ENCODE measurements around the gene CCNL2. TPM values are rescaled to one million over a fixed set of nuclear protein-coding genes. Genes with fewer than 3 reads are reported as not detected.
A peak's percentile ranks its signal among the peaks of the same experiment; 100 is the strongest.
"Not testable (repeated sequence)": the region's sequence is repeated elsewhere in the genome, so short reads cannot be mapped to it uniquely, and the experiment has no call there.

CCNL2 gene
- total RNA-seq, result 10 to 100 TPM; 38.5 to 77.5 (median 47.7) TPM
- 100 to 1,000 TPM in 1 of 2 donors, 10 to 100 TPM in 1; 57.3 to 243 TPM for polyA plus RNA-seq
- long read RNA-seq, donor 1, transcript CCNL2-204 (6 exons, 3,082 nt), result major isoform, 13 of 69 reads
- long read RNA-seq, donor 1, transcript CCNL2-201 (11 exons, 2,305 nt), result minor isoform, 10 of 69 reads
- long read RNA-seq, donor 1, partial matches to known transcripts, result 11 of 69 reads
- long read RNA-seq, donor 1, other reads (novel, unspliced or antisense), result 30 of 69 reads
- long read RNA-seq, donor 2, transcript CCNL2-204 (6 exons, 3,082 nt), result major isoform, 9 of 59 reads
- long read RNA-seq, donor 2, transcript CCNL2-201 (11 exons, 2,305 nt), result minor isoform, 5 of 59 reads
- long read RNA-seq, donor 2, transcript CCNL2-202 (6 exons, 1,186 nt), result minor isoform, 8 of 59 reads
- long read RNA-seq, donor 2, partial matches to known transcripts, result 9 of 59 reads
- long read RNA-seq, donor 2, other reads (novel, unspliced or antisense), result 28 of 59 reads
- long read RNA-seq, donor 3, transcript CCNL2-204 (6 exons, 3,082 nt), result major isoform, 77 of 189 reads
- long read RNA-seq, donor 3, transcript CCNL2-206 (3 exons, 1,941 nt), result minor isoform, 6 of 189 reads
- long read RNA-seq, donor 3, transcript CCNL2-202 (6 exons, 1,186 nt), result minor isoform, 5 of 189 reads
- long read RNA-seq, donor 3, transcript CCNL2-201 (11 exons, 2,305 nt), result minor isoform, 16 of 189 reads
- long read RNA-seq, donor 3, partial matches to known transcripts, result 19 of 189 reads
- long read RNA-seq, donor 3, other reads (novel, unspliced or antisense), result 62 of 189 reads

DNA sequence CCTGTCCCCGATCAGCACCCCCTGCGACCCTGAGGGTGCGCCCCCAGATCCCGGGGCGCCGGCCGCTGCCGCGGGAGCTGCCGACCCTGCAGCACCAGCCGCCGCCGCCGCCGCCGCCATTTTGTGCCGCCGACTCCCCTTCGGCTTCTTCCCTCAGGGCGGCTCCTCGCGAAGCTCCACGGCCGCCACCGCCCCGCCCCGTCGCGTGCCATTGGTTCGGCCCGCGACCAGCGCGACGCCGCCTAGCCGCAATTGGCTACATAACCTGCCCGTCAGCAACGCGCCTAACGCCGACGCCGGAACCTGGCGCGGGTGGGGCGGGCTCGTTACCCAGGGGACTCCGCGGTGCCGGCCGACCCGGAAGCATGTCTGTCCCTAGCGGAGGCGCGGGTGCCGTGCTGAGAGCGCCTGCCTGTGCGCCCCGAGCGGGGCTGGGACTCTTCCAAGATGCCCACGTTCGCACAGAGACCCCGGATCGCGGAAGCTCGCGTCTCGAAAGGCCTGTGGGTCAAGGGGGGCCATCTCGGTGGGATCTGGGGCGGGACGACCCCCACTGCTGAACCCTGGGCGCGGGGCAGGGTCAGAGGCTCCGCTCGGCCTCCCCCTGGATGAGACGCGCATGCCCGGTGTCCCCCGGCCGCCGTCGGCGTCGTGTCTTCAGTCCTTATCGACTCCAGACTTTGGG is at the start of gene CCNL2:
TSS of gene CCNL2 (minus strand) at position 149 of the 685 bp plus-strand sequence. CDS start at position 120, 29 bp downstream.
- H3K4me3 ChIP-seq, result peak within 1 kb of the TSS; percentile 80 to 100 (median 96)
- no peaks in the 10 kb centered on the region for H3K27me3 ChIP-seq
- peak within 1 kb of the TSS; percentile 83 to 98 (median 92) for H3K27ac ChIP-seq
- intact Hi-C loops (cut with DNase I), result loop anchor here in 1 of 10 donors (5.0 kb wide), 1 partner anchor 43 kb away; no protein-coding TSS in a partner anchor
- TF ChIP-seq, protein P1, sequence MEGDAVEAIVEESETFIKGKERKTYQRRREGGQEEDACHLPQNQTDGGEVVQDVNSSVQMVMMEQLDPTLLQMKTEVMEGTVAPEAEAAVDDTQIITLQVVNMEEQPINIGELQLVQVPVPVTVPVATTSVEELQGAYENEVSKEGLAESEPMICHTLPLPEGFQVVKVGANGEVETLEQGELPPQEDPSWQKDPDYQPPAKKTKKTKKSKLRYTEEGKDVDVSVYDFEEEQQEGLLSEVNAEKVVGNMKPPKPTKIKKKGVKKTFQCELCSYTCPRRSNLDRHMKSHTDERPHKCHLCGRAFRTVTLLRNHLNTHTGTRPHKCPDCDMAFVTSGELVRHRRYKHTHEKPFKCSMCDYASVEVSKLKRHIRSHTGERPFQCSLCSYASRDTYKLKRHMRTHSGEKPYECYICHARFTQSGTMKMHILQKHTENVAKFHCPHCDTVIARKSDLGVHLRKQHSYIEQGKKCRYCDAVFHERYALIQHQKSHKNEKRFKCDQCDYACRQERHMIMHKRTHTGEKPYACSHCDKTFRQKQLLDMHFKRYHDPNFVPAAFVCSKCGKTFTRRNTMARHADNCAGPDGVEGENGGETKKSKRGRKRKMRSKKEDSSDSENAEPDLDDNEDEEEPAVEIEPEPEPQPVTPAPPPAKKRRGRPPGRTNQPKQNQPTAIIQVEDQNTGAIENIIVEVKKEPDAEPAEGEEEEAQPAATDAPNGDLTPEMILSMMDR (IDR thresholded peaks at IDR 0.05), result peak; percentile 18 to 77 (median 61)
- H3K9me3 ChIP-seq, result no peaks in the 10 kb centered on the region
- peak; percentile 98 to 100 for DNase-seq
- peak; percentile 95 to 99 (median 98) for ATAC-seq
- peaks cover 13 to 68% (median 43%) of the 10 kb centered on the region in 9 donors for H3K4me1 ChIP-seq
- WGBS, 2 donors, result 0 to 1% methylated on average over 86 of the region's 86 CpGs
- peaks cover 0 to 78% (median 53%) of the 10 kb centered on the region in 9 donors for H3K36me3 ChIP-seq

DNA sequence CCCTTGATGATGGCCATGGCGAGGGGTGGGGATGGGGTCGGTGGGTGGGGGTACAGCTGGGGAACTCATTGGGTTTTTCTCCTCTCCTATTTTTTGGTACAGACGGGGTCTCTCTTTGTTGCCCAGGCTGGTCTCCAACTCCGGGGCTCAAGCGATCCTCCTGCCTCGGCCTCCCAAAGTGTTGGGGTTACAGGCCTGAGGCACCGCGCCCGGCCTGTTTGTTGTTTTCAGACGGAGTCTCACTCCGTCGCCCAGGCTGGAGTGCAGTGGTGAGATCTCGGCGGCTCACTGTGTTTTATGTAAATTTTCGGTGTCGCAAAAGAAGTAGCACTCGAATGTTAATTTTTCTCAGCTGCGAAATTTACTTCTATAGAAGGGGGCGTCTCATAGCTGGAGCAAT is 47.5 kb upstream of the CCNL2 start:
- DNase-seq; H3K36me3 ChIP-seq; H3K4me1 ChIP-seq; H3K9me3 ChIP-seq; H3K27ac ChIP-seq; H3K27me3 ChIP-seq; ATAC-seq; H3K4me3 ChIP-seq; intact Hi-C loops (cut with DNase I): not testable (repeated sequence)
- 95% methylated on average over 19 of the region's 19 CpGs for WGBS, 2 donors

DNA sequence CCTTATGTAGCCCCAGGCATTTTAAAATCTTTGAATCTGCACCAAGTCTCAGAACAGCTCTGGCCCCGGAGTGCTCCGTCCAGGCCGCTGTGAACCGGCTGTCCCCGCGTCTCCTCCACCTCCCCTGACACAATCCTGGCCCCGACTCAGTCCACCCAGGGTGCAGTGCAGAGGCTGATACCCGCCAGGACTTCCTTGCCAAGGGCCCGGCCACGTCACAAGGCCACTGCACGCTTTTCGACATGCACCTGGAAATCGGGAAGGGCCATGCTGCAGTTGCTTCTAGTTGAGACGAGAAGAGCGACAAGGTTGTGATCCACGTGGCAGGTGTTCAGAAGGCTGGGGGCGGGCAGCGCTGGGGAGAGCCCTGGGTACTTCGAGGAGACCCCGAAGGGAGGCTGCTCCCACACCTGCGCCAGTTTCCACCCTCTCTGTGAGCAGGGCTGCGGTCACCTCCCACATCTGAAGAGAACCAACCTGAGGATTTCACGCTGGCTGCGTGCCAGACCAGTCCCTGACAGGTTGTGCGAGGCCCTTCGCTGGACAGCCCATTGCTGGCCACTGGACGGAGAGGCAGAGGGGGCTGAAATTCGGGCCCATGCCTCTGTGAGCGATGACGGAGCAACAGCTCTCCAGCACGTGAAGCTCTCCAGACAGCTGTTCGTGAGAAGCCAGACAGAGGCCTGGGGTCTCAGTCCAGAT is 43.1 kb upstream of the CCNL2 start:
- H3K27ac ChIP-seq, result no peak overlapping the region
- no peak overlapping the region for H3K4me3 ChIP-seq
- 85 to 88% methylated on average over 32 of the region's 32 CpGs for WGBS, 2 donors
- peaks cover 0 to 23% (median 11%) of the 10 kb centered on the region in 9 donors for H3K4me1 ChIP-seq
- TF ChIP-seq, protein P1 (IDR thresholded peaks at IDR 0.05), result no peak
- peaks cover 0 to 15% (median 0%) of the 10 kb centered on the region in 7 donors for H3K27me3 ChIP-seq
- ATAC-seq (no peak), DNase-seq (no peak)
- H3K9me3 ChIP-seq, result no peaks in the 10 kb centered on the region
- intact Hi-C loops (cut with DNase I), result loop anchor here in 3 of 10 donors (2.0 to 5.0 kb wide), 3 partner anchors 35 to 55 kb away; partner anchors contain the start of genes MRPL20 (in 2 of the 3) and CCNL2 (in 1 of the 3)
- peaks cover 0 to 9% (median 0%) of the 10 kb centered on the region in 9 donors for H3K36me3 ChIP-seq
